ENCODE data around the gene FLT3.

FLT3 gene

GRCh38 chr13:27969082-27969865 is 131.1 kb downstream of the FLT3 start, which contains the start of gene CDX2:
TSS of gene CDX2 (minus strand) at chr13:27969315. CDS start at chr13:27969006, 309 bp downstream.
- H3K27ac ChIP-seq: no peak within 1 kb of the TSS
- H3K27me3 ChIP-seq: peaks cover 0 to 100% of the 10 kb centered on the region in 2 donors
- H3K9me3 ChIP-seq: no peaks in the 10 kb centered on the region
- intact Hi-C loops (cut with DNase I; ENCODE audit: low total_unique reads): loop anchor here (5.0 kb wide), 1 partner anchor 137 kb away; no protein-coding TSS in a partner anchor
- H3K4me3 ChIP-seq: peak within 1 kb of the TSS in 1 of 2 donors; percentile 1
- H3K4me1 ChIP-seq: peaks cover 0 to 48% (median 25%) of the 10 kb centered on the region in 4 donors
- H3K36me3 ChIP-seq: no peaks in the 10 kb centered on the region
- no peak for DNase-seq
- no peak for TF ChIP-seq CTCF (IDR thresholded peaks at IDR 0.05)

- H3K27ac ChIP-seq: no peak overlapping the region
- no peaks in the 10 kb centered on the region for H3K9me3 ChIP-seq
- H3K27me3 ChIP-seq: peaks cover 0 to 96% of the 10 kb centered on the region in 2 donors
- no peak for DNase-seq
- peak overlapping the region in 1 of 2 donors; percentile 1 for H3K4me3 ChIP-seq
- H3K36me3 ChIP-seq: no peaks in the 10 kb centered on the region
- TF ChIP-seq CTCF (IDR thresholded peaks at IDR 0.05): no peak
- peaks cover 0 to 48% (median 25%) of the 10 kb centered on the region in 4 donors for H3K4me1 ChIP-seq
- intact Hi-C loops (cut with DNase I; ENCODE audit: low total_unique reads): loop anchor here (5.0 kb wide), 1 partner anchor 136 kb away; no protein-coding TSS in a partner anchor
Observed at GRCh38 chr13:27968316-27969081, 131.9 kb downstream of the FLT3 start.

- Histone ChIP-seq H3K36me3 (no peaks in the 10 kb centered on the region), H3K9me3 (no peaks in the 10 kb centered on the region), H3K4me3 (peak overlapping the region in 1 of 2 donors; percentile 1), H3K4me1 (peaks cover 0 to 48% (median 25%) of the 10 kb centered on the region in 4 donors), H3K27me3 (peaks cover 0 to 93% of the 10 kb centered on the region in 2 donors), H3K27ac (no peak overlapping the region)
- TF ChIP-seq CTCF (IDR thresholded peaks at IDR 0.05): no peak
- DNase-seq: no peak
- intact Hi-C loops (cut with DNase I; ENCODE audit: low total_unique reads): loop anchor here (5.0 kb wide), 1 partner anchor 136 kb away; no protein-coding TSS in a partner anchor
Observed at GRCh38 chr13:27967736-27968315, 132.6 kb downstream of the FLT3 start.

DNA sequence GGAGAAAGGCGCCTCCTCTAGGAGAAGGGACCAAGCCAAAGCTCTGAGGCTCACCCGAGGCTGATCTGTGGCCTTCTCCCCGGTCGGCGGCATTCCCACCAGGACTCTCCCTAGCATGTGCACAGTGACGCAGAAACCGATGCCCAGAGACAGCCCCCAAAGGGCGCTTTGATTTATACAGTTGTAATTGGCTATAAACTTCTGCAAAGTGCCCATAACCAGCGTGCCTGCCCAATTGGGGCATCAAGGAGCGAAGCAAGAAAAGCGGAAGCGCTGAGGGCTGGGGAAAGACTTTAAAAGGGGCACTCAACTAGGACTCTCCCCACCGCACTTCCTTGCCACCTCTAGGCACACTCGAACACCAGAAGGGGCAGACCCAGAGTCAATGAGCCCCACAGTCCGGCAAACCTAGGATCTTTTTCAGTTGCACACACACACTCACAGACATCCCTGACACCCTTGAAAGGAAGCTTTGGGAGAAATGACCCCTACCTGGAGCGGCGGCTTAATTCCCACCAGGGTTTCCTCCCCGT is 133.1 kb downstream of the FLT3 start:
- DNase-seq: no peak
- peaks cover 0 to 93% of the 10 kb centered on the region in 2 donors for H3K27me3 ChIP-seq
- H3K27ac ChIP-seq: no peak overlapping the region
- no peaks in the 10 kb centered on the region for H3K9me3 ChIP-seq
- TF ChIP-seq CTCF (IDR thresholded peaks at IDR 0.05): no peak
- no peaks in the 10 kb centered on the region for H3K36me3 ChIP-seq
- no peak overlapping the region for H3K4me3 ChIP-seq
- intact Hi-C loops (cut with DNase I; ENCODE audit: low total_unique reads): loop anchor here (5.0 kb wide), 1 partner anchor 135 kb away; no protein-coding TSS in a partner anchor
- peaks cover 0 to 48% (median 25%) of the 10 kb centered on the region in 4 donors for H3K4me1 ChIP-seq

DNA sequence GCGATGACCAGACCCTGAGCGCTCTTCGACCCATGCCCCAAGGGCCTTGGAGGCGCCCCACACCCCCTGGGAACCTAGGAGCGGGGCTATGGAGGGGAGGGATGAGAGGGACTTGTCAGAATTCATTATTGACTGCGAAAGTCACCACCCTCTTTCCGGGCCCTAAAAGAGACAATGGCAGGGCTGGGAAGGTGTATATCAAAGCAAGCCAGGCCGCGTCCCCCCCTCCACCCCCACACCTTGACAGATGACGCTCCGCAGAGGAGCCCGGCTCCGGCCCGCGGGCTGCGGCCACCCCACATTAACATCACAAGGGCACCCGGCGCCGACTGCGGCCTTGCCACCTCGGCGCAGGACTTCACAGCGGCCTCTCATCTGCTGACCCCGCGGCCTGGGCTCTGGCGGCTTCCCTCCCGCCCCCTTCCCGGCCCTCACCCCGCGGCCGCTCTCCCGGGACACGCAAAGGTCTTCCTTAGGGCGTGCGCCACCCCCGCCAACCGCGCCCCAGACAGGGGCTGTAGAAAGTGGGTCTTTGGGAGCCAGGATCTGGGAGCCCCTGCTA is 133.7 kb downstream of the FLT3 start:
- H3K27ac ChIP-seq: no peak overlapping the region
- intact Hi-C loops (cut with DNase I; ENCODE audit: low total_unique reads): loop anchor here (5.0 kb wide), 1 partner anchor 134 kb away; no protein-coding TSS in a partner anchor
- H3K9me3 ChIP-seq: no peaks in the 10 kb centered on the region
- peaks cover 0 to 48% (median 25%) of the 10 kb centered on the region in 4 donors for H3K4me1 ChIP-seq
- no peaks in the 10 kb centered on the region for H3K36me3 ChIP-seq
- peaks cover 0 to 91% of the 10 kb centered on the region in 2 donors for H3K27me3 ChIP-seq
- no peak for DNase-seq
- H3K4me3 ChIP-seq: no peak overlapping the region
- no peak for TF ChIP-seq CTCF (IDR thresholded peaks at IDR 0.05)
